Tibial nerve (tissue), 4 donors: ENCODE results near the gene DOP1B. TPM values are rescaled to one million over a fixed set of nuclear protein-coding genes. Genes with fewer than 3 reads are reported as not detected.

ENCODE experiments used
- DNase-seq, 2 donors: peaks; one replicate each; pipeline ENCODE4 v3.0.0-alpha.2; 2019; ENCODE audit warnings: low spot score in 2 of 2
- H3K27ac ChIP-seq, 4 donors: fragments of 200-600 bp; sonication (generic) in 3 of 4; one replicate each; pipeline ENCODE4 v1.5.1; 2017 to 2019; ENCODE audit warnings: mild to moderate bottlenecking in 1 of 4
- H3K27me3 ChIP-seq, 2 donors: fragments of 200-600 bp; sonication (generic) in 1 of 2; one replicate each; pipeline versions ENCODE4 v1.5.1 to v1.6.0; 2017 to 2019
- H3K36me3 ChIP-seq, 3 donors: fragments of 200-600 bp; sonication (generic); one replicate each; pipeline ENCODE4 v1.5.1; 2018 to 2019
- H3K4me1 ChIP-seq, 4 donors: fragments of 200-600 bp; sonication (generic) in 3 of 4; one replicate each; pipeline ENCODE4 v1.5.1; 2017 to 2019
- H3K4me3 ChIP-seq, 4 donors: fragments of 200-600 bp; sonication (generic) in 3 of 4; one replicate each; pipeline ENCODE4 v1.5.1; 2017 to 2019; ENCODE audit warnings: mild to moderate bottlenecking in 1 of 4, moderate library complexity in 1 of 4
- H3K9me3 ChIP-seq, 4 donors: fragments of 200-600 bp; sonication (generic) in 3 of 4; one replicate each; pipeline ENCODE4 v1.5.1; 2017 to 2019
- CTCF ChIP-seq, 5 experiments: fragments of 200-600 bp in 3 of 5; fragments of 450-650 bp in 2 of 5; sonication (generic) in 3 of 5; IDR thresholded peaks; one replicate each; pipeline ENCODE4 v1.5.1; 2016 to 2019; ENCODE audit warnings: antibody characterized with exemption in 5 of 5, mild to moderate bottlenecking in 3 of 5, moderate library complexity in 2 of 5
- EP300 ChIP-seq, 2 donors: sonication (generic); formaldehyde crosslinking; IDR thresholded peaks; one replicate each; pipeline ENCODE4 v1.6.1; 2017; ENCODE audit warnings: antibody characterized with exemption in 2 of 2, mild to moderate bottlenecking in 1 of 2
- POLR2A ChIP-seq, 2 donors: fragments of 450-650 bp; IDR thresholded peaks; one replicate each; pipeline ENCODE4 v1.6.1; 2017; ENCODE audit warnings: antibody characterized with exemption in 2 of 2, mild to moderate bottlenecking in 2 of 2, moderate library complexity in 2 of 2
- WGBS, 2 donors: methylation state at CpG; one replicate each; pipeline ENCODE4 v1.1.5; 2018; 5-methylcytosine and 5-hydroxymethylcytosine counted together
- total RNA-seq, 4 donors: library from RNA; depleted of rRNA; stranded (reverse); fragments of >200 nt; gene quantifications; one replicate each; pipeline ENCODE4 v1.1.0, GENCODE V29; 2016

DOP1B gene
- total RNA-seq, 4 donors from 2014 or later, result 12.3 to 29.9 (median 22.0) TPM

DNA sequence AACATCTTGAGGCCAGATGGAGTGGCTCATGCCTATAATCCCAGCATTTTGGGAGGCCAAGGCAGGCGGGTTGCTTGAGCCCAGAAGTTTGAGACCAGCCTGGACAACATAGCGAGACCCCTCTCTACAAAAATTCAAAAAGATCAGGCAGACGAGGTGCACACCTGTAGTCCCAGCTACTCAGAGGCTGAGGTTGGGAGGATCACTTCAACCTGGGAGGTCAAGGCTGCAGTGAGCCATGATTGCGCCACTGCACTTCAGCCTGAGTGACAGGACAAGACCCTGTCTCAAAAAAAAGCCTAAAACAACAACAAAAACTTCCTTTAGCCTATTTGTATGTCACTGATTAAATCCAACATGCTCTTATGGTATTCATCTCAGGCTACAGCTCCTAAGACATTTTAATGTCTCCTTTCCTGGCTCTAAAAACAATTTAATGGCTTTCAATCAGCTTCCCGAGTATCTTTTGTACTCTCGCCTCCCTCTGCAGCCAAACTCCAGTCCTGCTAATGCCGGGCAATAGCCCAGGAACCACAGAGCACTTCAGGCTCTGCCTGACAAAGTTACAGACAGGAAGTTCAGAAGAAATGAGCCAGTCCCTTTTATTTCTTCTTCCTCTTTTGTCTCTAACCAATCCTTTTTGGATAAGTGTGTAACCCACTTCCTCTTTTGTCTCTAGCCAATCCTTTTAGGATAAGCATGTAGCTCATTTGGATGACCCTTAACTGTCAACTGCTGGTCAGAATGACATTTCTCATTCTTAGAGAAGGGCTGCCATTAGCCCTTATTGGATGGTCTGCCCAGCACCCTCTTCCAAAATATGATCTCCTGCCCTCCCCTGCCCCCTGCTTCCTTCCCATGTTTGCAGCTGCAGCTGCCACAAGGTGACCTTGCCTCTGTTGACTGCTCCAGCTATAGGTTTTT, 6.6 kb upstream of the DOP1B start:
- H3K36me3 ChIP-seq, result peaks cover 0 to 16% (median 0%) of the 10 kb centered on the region in 3 donors
- no peaks in the 10 kb centered on the region for H3K9me3 ChIP-seq
- DNase-seq, result peak in 1 of 2 donors; percentile 41
- WGBS, 2 donors, result 48 to 57% methylated on average over 7 of the region's 7 CpGs
- no peaks in the 10 kb centered on the region for H3K27me3 ChIP-seq
- no peak for TF ChIP-seq POLR2A (IDR thresholded peaks at IDR 0.05)
- TF ChIP-seq EP300 (IDR thresholded peaks at IDR 0.05), result peak in 1 of 2 donors; percentile 46
- no peak overlapping the region for H3K4me3 ChIP-seq
- peaks cover 0 to 17% (median 8%) of the 10 kb centered on the region in 4 donors for H3K4me1 ChIP-seq
- H3K27ac ChIP-seq, result peak overlapping the region in 3 of 4 donors; percentile 60 to 81 (median 62)

- TF ChIP-seq CTCF (IDR thresholded peaks at IDR 0.05), result no peak
- TF ChIP-seq EP300 (IDR thresholded peaks at IDR 0.05), result peak in 1 of 2 donors; percentile 81
- peak; percentile 76 to 84 for TF ChIP-seq POLR2A (IDR thresholded peaks at IDR 0.05)
- peak overlapping the region; percentile 72 to 84 (median 82) for H3K4me3 ChIP-seq
- H3K9me3 ChIP-seq, result no peaks in the 10 kb centered on the region
- no peaks in the 10 kb centered on the region for H3K36me3 ChIP-seq
- peaks cover 0 to 29% (median 11%) of the 10 kb centered on the region in 4 donors for H3K4me1 ChIP-seq
- WGBS, 2 donors, result 18 to 28% methylated on average over 21 to 25 of the region's 53 CpGs
- no peaks in the 10 kb centered on the region for H3K27me3 ChIP-seq
- no peak for DNase-seq
- H3K27ac ChIP-seq, result peak overlapping the region in 3 of 4 donors; percentile 72 to 87 (median 82)
Observed at GRCh38 chr21:36155603-36156338, 853 bp upstream of the DOP1B start.

DNA sequence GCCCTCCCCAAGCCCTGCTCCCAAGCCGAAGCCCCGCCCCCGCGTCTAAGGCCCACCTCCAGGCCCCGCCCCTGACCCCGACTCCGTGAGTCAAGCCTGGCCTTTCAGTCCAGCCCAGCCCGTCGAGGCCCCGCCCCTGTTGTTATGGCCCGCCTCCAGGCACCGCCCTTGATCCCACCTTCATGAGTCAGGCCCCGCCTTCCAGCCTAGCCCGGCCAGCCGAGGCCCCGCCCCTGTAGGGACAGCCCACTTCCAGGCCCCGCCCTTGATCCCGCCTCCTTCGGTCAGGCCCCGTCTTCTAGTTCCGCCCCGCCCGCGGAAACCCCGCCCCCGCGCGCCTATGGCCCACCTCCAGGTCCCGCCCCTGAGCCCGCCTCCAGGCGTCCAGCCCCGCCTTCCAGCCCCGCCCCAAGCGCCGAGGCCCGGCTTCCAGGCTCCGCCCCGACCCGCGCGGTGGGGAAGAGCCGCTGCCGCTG, 247 bp upstream of the DOP1B start:
- TF ChIP-seq EP300 (IDR thresholded peaks at IDR 0.05), result peak in 1 of 2 donors; percentile 37
- TF ChIP-seq CTCF (IDR thresholded peaks at IDR 0.05), result no peak
- DNase-seq, result peak; percentile 99
- H3K4me3 ChIP-seq, result peak overlapping the region; percentile 80 to 85 (median 84)
- peak overlapping the region; percentile 55 to 89 (median 84) for H3K27ac ChIP-seq
- H3K36me3 ChIP-seq, result no peaks in the 10 kb centered on the region
- peaks cover 0 to 28% (median 11%) of the 10 kb centered on the region in 4 donors for H3K4me1 ChIP-seq
- no peaks in the 10 kb centered on the region for H3K9me3 ChIP-seq
- no peaks in the 10 kb centered on the region for H3K27me3 ChIP-seq
- 0 to 1% methylated on average over 3 to 40 of the region's 43 CpGs for WGBS, 2 donors

DNA sequence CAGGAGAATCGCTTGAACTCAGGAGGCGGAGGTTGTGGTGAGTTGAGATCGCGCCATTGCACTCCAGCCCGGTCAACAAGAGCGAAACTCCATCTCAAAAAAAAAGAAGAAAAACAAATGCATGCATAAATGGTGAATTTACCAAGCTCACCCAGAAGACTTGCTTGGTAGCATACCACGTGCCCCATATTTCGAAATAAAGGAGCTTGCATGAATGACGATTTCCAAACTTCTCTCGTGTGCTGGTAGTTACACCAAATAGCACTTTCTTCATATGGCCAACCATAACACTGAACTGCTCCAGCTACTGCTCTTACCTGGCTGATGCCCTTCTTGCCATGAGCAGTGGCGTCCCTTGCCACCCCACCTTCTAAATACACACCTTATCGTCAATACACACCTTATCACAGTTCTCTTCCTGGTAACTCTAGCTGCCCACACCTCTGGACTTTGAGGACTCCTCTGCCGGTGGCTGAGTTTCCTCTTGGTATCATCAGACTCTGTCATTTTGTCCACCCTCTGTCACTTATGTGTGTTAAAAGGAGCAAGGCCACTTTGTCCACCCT, 2.8 kb downstream of the DOP1B start:
- TF ChIP-seq CTCF (IDR thresholded peaks at IDR 0.05) (no peak), EP300 (IDR thresholded peaks at IDR 0.05) (peak in 1 of 2 donors; percentile 49)
- no peaks in the 10 kb centered on the region for H3K9me3 ChIP-seq
- DNase-seq, result no peak
- no peaks in the 10 kb centered on the region for H3K36me3 ChIP-seq
- no peaks in the 10 kb centered on the region for H3K27me3 ChIP-seq
- WGBS, 2 donors, result 74 to 80% methylated on average over 13 of the region's 13 CpGs
- H3K27ac ChIP-seq, result no peak overlapping the region
- no peak overlapping the region for H3K4me3 ChIP-seq
- peaks cover 0 to 40% (median 11%) of the 10 kb centered on the region in 4 donors for H3K4me1 ChIP-seq

DNA sequence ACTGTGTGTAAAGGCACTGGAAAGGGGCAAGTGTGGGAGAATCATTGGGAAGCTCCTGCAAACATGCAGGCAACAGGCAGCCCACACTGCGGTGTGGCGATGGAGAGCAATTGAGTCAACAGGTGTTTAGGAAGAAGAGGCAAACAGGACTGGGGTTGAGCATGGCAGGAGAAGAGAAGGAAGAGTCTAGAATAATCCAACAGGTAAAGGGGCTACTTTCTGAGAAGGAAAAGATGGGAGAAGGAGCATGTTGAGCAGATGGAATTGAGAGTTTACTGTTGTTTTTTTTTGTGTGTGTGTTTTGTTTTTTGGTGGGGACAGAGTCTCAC, 4.2 kb downstream of the DOP1B start:
- Histone ChIP-seq H3K27ac (no peak overlapping the region), H3K27me3 (no peaks in the 10 kb centered on the region), H3K4me1 (peaks cover 0 to 36% (median 4%) of the 10 kb centered on the region in 4 donors), H3K9me3 (no peaks in the 10 kb centered on the region), H3K36me3 (peaks cover 0 to 5% (median 0%) of the 10 kb centered on the region in 3 donors), H3K4me3 (no peak overlapping the region)
- TF ChIP-seq EP300 (IDR thresholded peaks at IDR 0.05), result no peak
- TF ChIP-seq CTCF (IDR thresholded peaks at IDR 0.05), result no peak
- no peak for DNase-seq
- WGBS, 2 donors, result 95 to 96% methylated on average over 2 of the region's 2 CpGs
